Measurements from ENCODE around the gene SOX11. TPM values are rescaled to one million over a fixed set of nuclear protein-coding genes. Genes with fewer than 3 reads are reported as not detected.
A peak's percentile ranks its signal among the peaks of the same experiment; 100 is the strongest.

Gene SOX11
- total and polyA plus RNA-seq, 2 of the 8 experiments (the other 6 are each of a cell fraction or from before 2014, with no cell fraction given), result 9.0 to 55.6 TPM

DNA sequence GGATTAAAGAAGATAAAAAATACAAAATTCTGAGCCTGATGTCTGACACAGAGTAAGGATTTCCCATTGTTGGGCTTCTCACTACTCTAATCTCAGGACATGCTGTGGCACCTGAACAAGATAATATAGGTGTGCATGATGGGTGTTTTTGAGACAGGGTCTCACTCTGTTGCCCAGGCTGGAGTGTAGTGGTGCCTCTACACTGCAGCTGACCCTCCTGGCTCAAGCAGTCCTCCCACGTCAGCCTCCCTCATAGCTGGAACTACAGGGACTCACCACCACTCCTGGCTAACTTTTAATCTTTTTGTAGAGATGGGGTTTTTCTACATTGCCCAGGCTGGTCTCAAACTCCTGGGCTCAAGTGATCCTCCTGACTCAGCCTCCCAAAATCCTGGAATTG lies 32.9 kb downstream of the SOX11 start:
- peaks cover 0 to 3% (median 0%) of the 10 kb centered on the region in 4 experiments; a peak in 1 of 8 replicates for H3K36me3 ChIP-seq (ENCODE audit: control insufficient read depth in 2 of 4, insufficient read depth in 4 of 4, low read length in 3 of 4)
- peak overlapping the region; percentile 68 for H3K14ac ChIP-seq (ENCODE audit: insufficient read length)
- H2AK5ac ChIP-seq (ENCODE audit: low read depth, low read length), result peak overlapping the region; percentile 89
- 56% methylated on average over 1 of the region's 1 CpG; no CpG with 5 or more reads in 1 of the 2 experiments for WGBS, 2 experiments (ENCODE audit: extremely low coverage in 1 of 2, insufficient coverage in 1 of 2, insufficient read length in 1 of 2, insufficient replicate concordance in 2 of 2, low coverage in 1 of 2, low lambda C conversion rate in 2 of 2, missing lambda C conversion rate in 1 of 2)
- peak overlapping the region; percentile 61 to 66 for H3K4me2 ChIP-seq (ENCODE audit: insufficient read depth in 1 of 2, low read depth in 2 of 2, low read length in 2 of 2)
- no peak for DNase-seq (ENCODE audit: low read depth in 1 of 2, low spot score in 2 of 2)
- no peaks in the 10 kb centered on the region for H4K20me1 ChIP-seq (replicated peaks in 1 of 2; ENCODE audit: control insufficient read depth in 1 of 2, insufficient read depth in 2 of 2, low read length in 2 of 2)
- peak overlapping the region; percentile 89 for H2BK5ac ChIP-seq (ENCODE audit: low read depth, low read length)
- H2BK120ac ChIP-seq (replicated peaks; ENCODE audit: low read depth, low read length), result peak overlapping the region; percentile 39
- H3K9me3 ChIP-seq (ENCODE audit: insufficient read depth in 2 of 2, low read depth in 1 of 2, low read length in 1 of 2), result peaks cover 0 to 3% of the 10 kb centered on the region in 2 experiments; a peak in 1 of 4 replicates
- H3K23ac ChIP-seq (ENCODE audit: insufficient read length), result no peak overlapping the region
- H3K4me1 ChIP-seq (replicated peaks in 1 of 4; ENCODE audit: control insufficient read depth in 3 of 4, insufficient read depth in 4 of 4, low read length in 3 of 4), result peaks cover 0 to 19% (median 9%) of the 10 kb centered on the region in 4 experiments; a peak in 6 of 7 replicates
- no peak overlapping the region; the same call in 1 of the 2 replicates for H2BK15ac ChIP-seq (ENCODE audit: low read length)
- peak overlapping the region; percentile 91 for H2BK20ac ChIP-seq (ENCODE audit: low read length)
- peak overlapping the region; percentile 86; the same call in 1 of the 2 replicates for H3K27ac ChIP-seq (ENCODE audit: low read depth, low read length)
- ChIA-PET CTCF (ENCODE audit: partially characterized antibody) (interaction anchor here (1.0 to 1.5 kb wide), 2 partner anchors 94 to 359 kb away, joined by 3 read pairs; no protein-coding TSS in a partner anchor), POLR2A (ENCODE audit: partially characterized antibody) (interaction anchor here (0.6 to 2.7 kb wide), 5 partner anchors 10 to 72 kb away, joined by 3 to 28 read pairs (median 6); partner anchors contain the start of gene SOX11)
- TF ChIP-seq, protein P1, sequence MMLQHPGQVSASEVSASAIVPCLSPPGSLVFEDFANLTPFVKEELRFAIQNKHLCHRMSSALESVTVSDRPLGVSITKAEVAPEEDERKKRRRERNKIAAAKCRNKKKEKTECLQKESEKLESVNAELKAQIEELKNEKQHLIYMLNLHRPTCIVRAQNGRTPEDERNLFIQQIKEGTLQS (IDR thresholded peaks at IDR 0.05; ENCODE audit: insufficient read depth, low read depth, low read length), result no peak
- TF ChIP-seq RXRA (IDR thresholded peaks at IDR 0.05; ENCODE audit: insufficient read depth, low read depth, low read length) (no peak), POLR2A (IDR thresholded peaks at IDR 0.05; ENCODE audit: control extremely low read depth in 1 of 2, low read depth in 2 of 2, low read length in 2 of 2) (no peak), KDM1A (IDR thresholded peaks at IDR 0.05; ENCODE audit: borderline replicate concordance, low read length) (peak; percentile 11; the same call in 1 of the 2 replicates)
- peak overlapping the region; percentile 2 for H3K4ac ChIP-seq (replicated peaks; ENCODE audit: insufficient read length, low read depth, low read length)
- H3K27me3 ChIP-seq (replicated peaks in 1 of 4; ENCODE audit: control insufficient read depth in 3 of 4, extremely low read depth in 1 of 4, insufficient read depth in 3 of 4, low read length in 3 of 4), result no peaks in the 10 kb centered on the region
- H3K18ac ChIP-seq (ENCODE audit: extremely low read depth, low read length), result peak overlapping the region; percentile 88; the same call in 1 of the 2 replicates
- peak overlapping the region; percentile 94 for H4K91ac ChIP-seq (replicated peaks; ENCODE audit: insufficient read length, low read length)
- FAIRE-seq, result no peak
- H3K9ac ChIP-seq (replicated peaks in 1 of 4; ENCODE audit: extremely low read depth in 1 of 4, low read depth in 3 of 4, low read length in 3 of 4), result peak overlapping the region in 1 of 4 experiments; percentile 9; a peak in 1 of 7 replicates
- peak overlapping the region; percentile 44 for H3K56ac ChIP-seq (replicated peaks; ENCODE audit: insufficient read length, low read depth, low read length)
- no peaks in the 10 kb centered on the region for H3K79me1 ChIP-seq (ENCODE audit: low read depth, low read length)
- H2AFZ ChIP-seq (ENCODE audit: low read length), result no peak overlapping the region
- H2BK12ac ChIP-seq (ENCODE audit: low read depth, low read length), result peak overlapping the region; percentile 99
- H4K8ac ChIP-seq (ENCODE audit: extremely low read depth, insufficient read depth, low read length), result no peak overlapping the region; the same call in none of the 2 replicates
- peaks cover 2% of the 10 kb centered on the region; the same call in 1 of the 2 replicates for H3K23me2 ChIP-seq (ENCODE audit: low read depth, low read length)
- H3K79me2 ChIP-seq (ENCODE audit: control insufficient read depth in 1 of 2, insufficient read depth in 2 of 2, low read length in 2 of 2), result no peaks in the 10 kb centered on the region
- H3K4me3 ChIP-seq (ENCODE audit: extremely low read depth in 1 of 4, insufficient read depth in 2 of 4, low read depth in 3 of 4, low read length in 4 of 4), result peak overlapping the region in 1 of 4 experiments; percentile 59; a peak in 2 of 8 replicates
- H4K5ac ChIP-seq (ENCODE audit: insufficient read length, low read depth, low read length), result peak overlapping the region; percentile 92
